Measurements from ENCODE around the gene CDC42EP4.
"Not testable (repeated sequence)": the region's sequence is repeated elsewhere in the genome, so short reads cannot be mapped to it uniquely, and the experiment has no call there.

The CDC42EP4 gene

DNA sequence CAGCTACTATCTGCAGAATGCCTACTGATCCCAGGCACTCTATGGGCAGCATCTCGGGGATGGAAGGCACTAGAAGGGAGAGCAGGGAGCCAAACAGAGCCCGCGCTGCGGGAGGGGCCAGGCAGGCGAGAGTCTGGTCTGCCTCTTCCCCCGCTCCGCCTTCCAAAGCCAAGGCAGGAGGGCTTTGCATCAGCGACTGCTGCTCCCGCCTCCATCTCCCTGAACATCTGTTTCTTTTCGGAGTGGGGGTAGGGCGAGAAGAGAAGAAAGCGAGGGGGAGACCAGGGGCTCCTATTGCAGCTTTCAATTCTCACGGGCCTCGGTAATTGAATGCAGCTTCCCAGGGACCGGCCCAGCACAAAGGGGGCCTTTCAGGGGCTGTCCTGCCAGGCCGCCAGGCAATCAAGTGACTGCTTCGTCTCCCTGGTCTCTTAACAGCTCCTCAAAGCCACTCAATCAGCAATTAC lies 31.4 kb upstream of the CDC42EP4 start:
- DNase-seq (ENCODE audit: low read depth in 1 of 2, low spot score in 1 of 2) = no peak

DNA sequence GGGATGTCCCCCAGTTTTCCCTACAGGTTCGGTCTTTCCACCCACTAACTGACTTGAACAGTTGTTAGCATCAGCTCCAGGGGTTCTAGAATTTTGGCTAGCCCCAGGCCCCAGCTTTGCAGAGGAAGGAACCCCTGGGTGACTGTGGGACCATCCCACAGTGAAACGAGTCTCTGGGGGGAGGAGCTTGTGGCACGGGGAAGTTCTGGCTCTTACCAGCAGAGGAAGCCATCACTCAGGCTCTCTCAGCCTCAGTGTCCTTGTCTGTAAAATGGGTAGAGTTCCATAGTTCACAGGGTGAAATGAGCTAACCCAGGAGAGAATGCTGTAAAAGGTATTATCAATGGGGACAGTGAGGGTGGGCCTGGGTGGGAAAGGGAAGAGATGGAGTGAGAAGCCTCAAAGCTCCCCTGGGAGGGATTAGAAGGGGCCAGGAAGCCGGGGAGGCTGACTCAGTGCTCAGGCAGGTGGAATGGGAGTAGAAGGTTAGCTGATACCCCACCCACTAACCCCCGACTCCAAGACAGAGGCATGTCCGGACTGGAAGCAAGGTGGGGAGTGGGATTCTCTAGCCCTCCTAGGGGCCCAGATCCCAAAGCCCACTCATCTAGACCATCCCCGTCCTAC lies 30.9 kb upstream of the CDC42EP4 start:
- no peak for DNase-seq (ENCODE audit: low read depth in 1 of 2, low spot score in 1 of 2)

DNA sequence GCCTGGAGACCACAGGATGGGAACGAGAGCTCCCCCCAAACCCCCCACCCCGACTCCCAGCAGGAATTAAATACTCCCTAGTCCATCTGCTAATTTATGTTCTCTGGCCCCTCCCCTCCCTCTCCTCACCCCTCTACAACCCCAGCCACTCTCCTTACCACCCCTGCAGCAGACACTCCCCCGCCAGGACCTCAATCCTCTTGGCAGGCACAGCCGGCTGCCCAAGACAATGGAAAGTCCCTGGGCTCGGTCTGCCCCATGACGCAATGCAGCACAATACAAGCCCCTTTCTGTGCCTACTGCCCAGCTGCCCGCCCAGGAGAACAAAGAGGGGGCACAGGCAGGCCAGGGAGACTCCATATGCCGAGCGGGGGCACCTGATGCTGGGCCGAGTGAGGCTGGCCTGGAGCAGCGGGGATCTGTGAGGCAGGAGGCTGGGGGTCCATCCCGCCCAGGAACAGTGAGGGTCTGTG lies 30.3 kb upstream of the CDC42EP4 start:
- no peak for DNase-seq (ENCODE audit: low read depth in 1 of 2, low spot score in 1 of 2)

DNA sequence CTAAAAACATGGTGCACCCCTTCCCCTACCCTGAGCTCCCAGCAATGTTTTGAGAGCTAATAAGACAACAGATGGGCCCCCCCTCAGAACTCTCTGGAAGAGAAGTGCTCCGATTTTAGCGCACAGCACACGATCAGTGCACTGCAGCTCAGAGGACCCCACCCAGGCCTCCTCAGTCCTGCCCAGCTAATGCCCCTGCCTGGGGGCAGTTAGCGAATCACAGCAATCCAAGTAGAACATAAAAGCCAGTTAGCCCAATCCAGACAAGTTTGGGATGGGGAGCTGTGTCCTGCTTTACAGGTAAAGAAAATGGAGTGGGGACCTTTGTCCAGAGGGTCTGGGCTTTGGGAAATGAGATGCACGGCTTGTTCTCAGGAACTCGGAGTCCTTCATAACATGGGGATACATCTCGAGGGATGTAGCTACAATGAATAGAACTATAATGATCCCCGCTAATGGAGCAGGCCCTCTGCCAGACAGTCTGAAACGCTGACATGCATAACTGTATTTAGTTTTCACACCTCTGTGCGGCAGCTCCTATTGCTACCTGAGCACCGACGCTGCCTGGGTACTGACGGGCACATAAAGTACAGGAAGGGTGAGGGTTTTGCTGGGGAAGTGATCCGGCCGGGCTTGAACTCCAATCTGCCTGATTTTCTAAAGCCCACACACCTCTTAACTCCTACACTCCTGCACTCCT lies 29.7 kb upstream of the CDC42EP4 start:
- DNase-seq (ENCODE audit: low read depth in 1 of 2, low spot score in 1 of 2) = no peak

DNA sequence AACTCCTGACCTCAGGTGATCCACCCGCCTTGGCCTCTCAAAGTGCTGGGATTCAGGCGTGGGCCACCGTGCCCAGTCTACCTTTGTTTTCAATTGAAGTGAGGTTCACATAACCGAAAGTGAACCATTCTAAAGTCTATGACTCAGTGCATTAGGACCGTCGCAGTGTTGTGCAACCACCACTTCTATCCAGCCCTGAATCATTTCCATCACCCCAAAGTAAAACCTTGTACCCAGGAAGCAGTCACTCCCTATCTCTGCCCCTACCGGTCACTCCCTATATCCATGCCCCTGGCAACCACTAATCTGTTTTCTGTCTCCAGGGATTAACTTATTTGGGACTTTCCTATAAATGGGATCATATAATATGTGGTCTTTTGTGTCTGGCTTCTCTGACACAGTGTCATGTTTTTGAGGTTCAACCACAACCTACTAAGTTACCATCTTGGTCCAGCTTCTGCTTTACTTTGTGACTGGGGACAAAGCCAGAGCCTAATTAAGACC lies 28.3 kb upstream of the CDC42EP4 start:
- no peak for DNase-seq (ENCODE audit: low read depth in 1 of 2, low spot score in 1 of 2)

DNA sequence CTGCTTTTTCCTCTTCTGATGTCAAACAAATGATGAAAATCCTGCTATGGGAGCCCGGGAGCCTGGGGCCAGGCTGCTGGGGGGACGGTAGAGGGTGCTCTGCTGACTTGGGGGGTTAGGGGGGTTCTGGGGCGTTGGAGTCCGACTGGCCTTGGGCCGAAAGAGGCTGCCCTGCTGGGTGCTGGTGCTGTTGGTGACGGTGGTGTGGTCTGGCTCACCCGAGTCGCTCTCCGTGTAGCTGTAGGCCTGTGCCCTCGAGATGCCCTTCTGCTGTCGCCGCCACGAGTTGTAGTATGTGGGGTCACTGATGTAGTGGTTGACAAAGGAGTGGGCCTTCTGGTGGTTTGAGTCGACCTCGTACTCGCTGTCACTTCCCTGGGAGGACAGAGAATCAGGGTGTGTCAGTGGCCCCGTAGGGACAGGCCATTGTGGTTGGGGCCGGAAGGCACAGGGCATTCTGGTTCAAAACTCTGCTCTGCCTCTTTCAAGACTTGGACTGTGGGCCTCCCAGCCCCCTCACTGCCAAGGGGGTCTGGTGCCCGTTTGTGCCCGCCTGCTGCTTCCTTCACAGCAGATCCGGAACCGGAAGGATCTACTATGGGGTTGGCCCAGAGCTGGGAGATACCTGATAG lies 26.9 kb upstream of the CDC42EP4 start:
- DNase-seq (ENCODE audit: low read depth in 1 of 2, low spot score in 1 of 2) = no peak

DNA sequence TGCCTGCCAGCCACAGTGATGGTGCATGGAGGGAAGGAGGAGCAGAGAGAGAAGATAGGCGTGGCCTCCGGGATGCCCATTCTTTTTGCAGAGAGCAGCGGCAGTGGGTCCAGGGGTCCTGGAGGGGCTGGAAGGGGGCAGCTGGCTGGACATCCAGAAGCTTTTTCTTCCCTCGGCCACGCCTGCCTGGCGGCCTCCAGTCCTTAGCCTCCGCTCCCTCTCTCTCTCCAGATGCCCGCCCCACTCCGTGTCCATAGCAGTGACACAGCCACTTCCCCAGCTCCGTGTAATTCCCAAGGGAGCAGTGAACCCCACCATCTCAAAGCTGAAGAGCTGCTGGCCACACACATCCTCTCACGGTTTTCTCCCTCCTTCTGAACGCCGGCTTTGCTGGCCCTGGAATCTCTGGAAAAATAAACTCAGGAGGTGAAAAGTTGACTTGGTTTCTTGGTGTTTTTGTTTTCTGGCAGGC lies 26.3 kb upstream of the CDC42EP4 start:
- DNase-seq (ENCODE audit: low read depth in 1 of 2, low spot score in 1 of 2) = no peak

DNA sequence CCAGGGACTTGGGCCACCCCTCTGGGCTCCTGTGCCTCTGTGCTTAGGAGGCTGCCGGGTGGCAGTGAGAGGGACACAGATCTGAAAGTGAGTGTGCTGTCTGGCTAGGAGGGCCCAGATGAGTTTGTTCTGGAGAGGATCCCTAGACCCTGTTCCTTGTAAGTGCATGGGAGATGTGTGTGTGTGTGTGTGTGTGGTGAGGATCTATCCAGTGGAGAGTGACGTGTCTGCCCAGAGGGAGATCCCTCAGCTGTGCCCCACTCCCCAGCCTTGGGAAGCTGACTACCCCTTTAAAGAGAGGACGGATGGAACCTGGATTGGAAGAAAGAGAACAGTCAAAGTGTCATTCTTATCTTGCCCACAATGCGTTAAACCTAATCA lies 25.5 kb upstream of the CDC42EP4 start:
- no peak for DNase-seq (ENCODE audit: low read depth in 1 of 2, low spot score in 1 of 2)

DNA sequence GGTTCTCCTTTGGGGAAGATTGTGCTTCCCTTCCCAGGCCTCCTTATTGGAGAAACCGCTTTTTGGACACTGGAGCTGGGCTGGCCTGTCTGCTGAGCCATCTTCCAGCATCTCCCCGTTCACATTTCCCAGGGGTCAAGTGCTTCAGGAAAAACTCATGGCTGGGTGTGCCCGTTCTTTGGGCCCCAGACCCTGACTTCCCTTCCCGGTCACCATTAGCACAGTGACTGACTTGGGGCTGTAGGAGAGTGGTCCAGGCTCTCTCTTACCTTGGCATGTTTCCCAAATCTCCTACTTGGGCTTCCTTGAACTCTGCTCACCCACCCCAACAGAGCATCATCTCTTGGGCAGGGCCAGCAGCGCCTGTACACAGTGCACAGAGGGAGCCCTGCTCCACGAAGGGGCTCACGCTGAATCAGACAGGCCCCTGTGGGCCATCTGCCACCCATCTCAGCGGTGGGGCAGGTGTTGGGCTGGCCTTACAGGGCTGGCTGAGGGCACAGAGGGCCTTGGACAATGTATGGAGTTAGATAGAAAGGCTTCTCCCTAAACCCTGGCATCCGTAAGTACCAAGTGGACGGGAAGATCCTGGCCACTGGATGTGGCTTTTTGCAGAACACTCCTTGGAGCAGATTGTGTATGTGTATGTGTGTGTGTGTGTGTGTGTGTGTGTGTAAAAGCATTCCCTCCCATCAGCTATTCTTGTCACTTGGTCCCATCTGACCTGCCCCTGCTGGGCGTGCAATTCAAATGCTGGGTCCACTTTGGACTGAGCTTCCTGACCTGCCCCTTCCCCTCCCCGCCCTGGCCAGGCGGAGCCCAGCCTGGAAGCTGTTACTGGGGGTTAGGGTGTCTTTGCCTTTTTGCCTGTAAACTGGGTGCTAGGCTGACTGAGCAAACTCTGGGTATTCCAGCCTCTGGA lies 24.9 kb upstream of the CDC42EP4 start:
- DNase-seq (ENCODE audit: low read depth in 1 of 2, low spot score in 1 of 2) = no peak

DNA sequence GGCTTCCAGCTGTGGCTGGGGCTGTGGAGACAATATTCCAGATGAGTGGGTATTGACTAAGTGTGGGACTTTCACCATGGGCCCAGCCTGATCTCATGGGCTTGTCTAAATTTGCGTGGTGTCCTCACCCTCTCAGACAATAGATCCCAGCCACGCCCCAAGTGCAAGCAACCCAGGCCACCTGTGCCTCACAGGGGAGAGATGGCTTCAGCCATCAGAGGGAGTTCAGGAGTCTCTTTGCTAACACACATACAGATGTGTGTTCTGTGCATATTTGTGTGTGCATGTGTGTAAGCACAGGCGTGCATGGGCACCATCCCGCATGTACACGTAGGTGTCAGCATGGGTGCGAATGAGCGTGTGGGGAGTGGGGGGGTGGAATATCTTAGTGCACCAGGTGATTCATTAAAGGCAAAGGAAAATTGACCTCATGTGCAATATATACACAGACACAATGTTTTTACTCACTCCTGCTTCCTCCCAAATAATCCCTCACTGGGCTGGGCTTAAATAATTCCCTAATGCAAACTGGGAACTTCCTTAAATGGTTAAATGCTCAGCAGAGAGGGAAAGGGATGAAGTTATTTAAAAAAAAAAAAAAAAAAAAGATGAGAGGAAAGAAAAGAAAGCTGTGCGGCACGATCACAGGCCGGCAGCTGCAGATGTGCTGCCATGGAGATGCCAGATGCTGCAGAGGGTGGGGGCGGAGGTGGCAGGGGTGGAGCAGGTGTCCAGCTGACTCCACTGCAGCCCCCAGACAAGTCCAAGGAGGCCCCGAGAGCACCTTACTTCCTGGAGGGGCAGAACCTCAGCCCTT lies 24.0 kb upstream of the CDC42EP4 start:
- DNase-seq (ENCODE audit: low read depth in 1 of 2, low spot score in 1 of 2) = no peak

DNA sequence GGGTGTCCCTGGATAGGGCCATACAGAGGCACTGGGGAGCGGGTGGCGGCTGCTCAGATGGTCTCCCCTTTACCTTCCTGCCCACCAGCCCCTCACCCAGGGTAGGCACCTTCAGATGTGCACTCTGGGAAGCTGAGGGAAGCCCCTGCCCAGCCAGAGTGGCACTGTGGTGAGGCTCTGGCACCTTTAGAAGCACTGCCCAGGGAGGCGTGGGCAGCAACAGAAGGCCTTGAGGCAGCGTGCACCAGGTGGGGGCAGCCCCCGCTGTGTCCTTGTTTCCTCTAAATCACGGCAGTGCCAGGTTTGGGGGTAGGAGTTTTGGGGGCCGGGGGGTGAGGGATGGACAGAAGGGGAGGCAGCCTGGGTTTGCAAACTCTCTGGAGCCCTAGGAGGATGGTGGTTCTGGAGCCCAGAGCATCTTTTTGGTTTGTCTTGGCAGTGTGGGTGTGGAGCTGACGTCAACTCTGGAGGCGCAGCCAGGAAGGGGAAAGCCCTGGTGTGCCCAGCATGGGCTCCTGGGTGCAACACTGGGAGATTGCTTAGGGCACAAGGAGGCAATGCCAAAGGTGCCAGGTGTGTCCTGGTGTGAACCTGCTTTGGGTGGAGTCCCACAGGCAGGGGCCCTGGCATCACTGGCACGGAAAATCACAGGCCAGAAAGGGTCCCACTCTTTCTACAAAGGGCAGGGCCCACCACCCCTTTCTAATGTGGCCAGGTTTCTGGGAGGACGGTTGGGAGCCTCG lies 23.1 kb upstream of the CDC42EP4 start:
- DNase-seq (ENCODE audit: low read depth in 1 of 2, low spot score in 1 of 2) = no peak

DNA sequence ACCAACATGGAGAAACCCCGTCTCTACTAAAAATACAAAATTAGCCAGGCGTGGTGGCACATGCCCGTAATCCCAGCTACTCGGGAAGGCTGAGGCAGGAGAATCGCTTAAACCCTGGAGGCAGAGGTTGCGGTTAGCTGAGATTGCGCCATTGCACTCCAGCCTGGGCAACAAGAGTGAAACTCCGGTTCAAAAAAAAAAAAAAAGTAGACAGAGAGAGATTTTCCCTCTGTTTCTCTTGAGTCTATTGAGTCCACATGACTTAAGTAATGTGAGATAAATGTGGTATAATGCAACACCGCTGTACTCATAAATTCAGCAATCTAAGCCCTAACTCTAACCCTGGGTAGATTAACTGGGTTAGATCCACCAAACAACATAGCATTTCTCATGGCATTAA lies 21.6 kb upstream of the CDC42EP4 start:
- not testable (repeated sequence) for DNase-seq (ENCODE audit: low read depth in 1 of 2, low spot score in 1 of 2)

DNA sequence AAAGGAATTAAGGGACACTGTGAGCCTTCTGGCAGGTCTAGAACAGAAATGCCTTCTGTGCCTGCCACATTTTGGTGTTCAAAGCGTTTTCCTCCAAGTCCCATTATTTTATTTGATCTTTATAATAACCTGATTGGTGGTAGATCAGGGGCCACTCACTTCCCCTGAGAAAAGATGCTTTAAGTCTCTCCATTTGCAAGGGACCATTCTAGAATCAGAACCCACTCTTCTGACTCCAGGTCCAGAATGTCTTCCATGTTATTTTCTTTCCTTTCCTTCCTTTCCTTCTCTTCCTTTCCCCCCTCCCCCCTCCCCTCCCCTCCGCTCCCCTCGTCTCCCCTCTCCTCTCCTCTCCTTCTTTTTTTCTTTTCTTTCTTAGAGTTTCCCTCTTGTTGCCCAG lies 19.3 kb upstream of the CDC42EP4 start:
- no peak for DNase-seq (ENCODE audit: low read depth in 1 of 2, low spot score in 1 of 2)

DNA sequence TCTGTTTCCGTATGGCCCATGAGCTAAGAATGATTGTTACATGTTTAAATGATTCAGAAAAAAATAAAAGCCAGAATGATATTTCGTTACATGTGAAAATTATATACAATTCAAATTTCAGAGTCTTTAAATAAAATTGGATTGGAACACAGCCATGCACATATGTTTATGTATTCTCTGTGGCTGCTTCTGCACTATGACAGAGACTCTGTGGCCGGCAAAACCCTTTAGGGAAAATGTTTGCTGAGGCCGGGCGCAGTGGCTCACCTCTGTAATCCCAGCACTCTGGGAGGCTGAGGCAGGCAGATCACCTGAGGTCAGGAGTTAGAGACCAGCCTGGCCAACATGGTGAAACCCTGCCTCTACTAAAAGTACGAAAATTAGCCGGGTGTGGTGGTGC lies 15.9 kb upstream of the CDC42EP4 start:
- DNase-seq (ENCODE audit: low read depth in 1 of 2, low spot score in 1 of 2) = no peak

DNA sequence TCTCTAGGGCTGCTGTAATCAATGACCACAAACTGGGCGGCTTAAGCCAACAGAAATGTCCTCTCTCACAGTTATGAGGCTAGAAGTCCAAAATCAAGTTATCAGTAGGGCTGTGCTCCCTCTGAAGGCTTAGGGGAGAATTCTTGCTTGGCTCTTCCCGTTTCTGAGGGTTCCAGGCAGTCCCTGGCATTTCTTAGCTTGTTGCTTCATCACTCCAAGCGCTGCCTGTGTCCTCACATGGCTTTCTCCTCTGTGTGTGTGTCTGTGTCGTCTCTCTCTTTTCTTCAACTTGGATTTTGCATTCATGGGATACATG lies 13.7 kb upstream of the CDC42EP4 start:
- no peak for DNase-seq (ENCODE audit: low read depth in 1 of 2, low spot score in 1 of 2)

DNA sequence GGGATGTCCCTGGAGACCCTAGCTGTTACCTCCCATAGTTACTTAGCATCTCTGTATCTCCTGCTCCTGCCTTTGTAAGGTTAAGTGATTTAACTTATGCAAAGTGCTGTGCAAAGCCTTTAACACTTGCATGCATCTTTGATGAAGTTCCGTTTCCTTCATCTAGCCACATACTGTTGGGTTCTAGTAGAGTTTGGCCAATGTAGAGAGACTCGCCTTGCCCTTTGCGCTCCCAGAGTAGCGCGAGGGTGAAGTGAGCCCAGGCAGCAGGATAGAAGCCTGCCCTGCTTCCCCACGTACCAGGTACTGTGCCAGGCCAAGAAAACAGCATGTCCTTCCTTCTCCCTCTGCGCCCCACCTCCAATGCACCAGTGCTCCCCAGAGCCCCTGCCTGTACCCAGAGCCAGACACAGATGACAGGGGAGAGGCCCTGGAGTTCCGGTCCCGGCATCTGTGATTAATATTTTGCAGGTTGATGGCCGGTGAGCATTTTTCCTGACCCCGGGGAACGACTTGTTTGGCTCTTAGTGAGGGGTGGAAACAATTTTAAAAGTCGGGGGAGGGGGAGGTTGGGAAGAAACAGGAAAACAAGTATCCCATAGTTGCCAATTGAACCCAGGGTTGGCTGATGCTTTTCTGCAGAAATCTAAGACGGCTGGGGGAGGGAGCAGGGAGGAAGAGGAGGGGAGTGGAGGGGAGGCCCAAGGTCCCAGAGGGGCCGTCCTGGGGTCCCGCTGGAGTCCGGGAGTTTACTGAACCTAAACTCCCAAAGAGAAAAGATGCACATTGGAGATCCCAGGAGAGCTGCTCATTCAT lies 13.1 kb upstream of the CDC42EP4 start:
- no peak for DNase-seq (ENCODE audit: low read depth in 1 of 2, low spot score in 1 of 2)

DNA sequence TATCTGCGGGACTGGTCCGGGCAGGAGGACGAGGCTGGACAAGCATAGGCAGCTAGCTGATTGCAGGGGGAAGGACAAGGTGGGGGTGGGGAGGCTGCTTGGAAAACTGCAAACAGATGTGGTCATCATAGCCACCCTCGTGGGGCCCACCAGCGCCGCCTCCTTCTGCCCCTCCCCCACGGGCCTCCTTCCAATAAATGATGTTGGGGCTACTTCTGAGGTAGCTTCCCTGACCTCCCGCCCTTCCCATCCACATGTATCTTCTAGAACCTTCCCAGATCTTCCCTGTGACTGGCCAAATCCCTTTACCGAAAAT lies 12.3 kb upstream of the CDC42EP4 start:
- no peak for DNase-seq (ENCODE audit: low read depth in 1 of 2, low spot score in 1 of 2)

DNA sequence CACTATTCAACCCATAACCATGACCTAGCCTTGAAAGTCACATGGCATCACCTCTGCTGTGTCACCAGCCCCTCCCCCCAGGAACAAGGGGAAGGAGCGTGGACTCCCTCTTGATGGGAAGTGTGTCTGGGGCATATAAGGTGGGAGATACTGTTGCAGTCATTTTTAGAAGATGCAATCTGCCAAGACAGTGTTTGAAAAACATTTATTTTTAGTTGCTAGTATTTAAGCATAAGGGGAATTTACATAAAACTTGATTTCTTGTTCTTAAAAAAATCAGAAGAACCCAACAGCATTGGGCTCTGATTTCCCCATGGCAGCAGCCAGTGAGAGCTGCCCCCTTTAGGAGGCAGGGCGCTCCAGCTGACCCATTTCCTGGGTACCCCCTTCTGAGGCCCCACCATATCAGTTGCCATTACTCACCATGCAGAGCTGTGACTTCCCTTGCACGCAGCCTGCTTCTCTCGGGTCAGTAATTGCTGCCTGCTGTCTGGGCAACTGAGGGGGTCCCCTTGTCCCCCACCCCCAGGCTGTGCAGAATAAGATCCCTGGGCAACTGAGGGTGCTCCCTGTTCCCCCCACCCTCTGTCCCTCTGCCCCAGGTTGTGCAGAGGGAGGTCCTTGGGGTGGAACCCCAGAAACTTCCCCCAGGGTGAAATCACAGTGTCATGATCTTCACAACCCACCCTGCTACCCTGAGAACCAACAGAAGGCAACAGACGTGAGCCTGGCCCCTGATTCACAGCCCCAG lies 11.8 kb upstream of the CDC42EP4 start:
- DNase-seq (ENCODE audit: low read depth in 1 of 2, low spot score in 1 of 2) = no peak

All from stimulated activated CD4-positive, alpha-beta T cell treated with anti-CD3 and anti-CD28 coated beads, Interleukin-15, amount 100 ng/mL, for 1 hour (primary cell).